GM19193 (cell line): ENCODE results near the gene THBS2.

ENCODE experiments used
- POLR2A ChIP-seq: IDR thresholded peaks from 4 replicates; pipeline ENCODE4 v1.6.1; 2011; ENCODE audit not compliant: insufficient read depth, insufficient read length; ENCODE audit errors: extremely low read depth

The THBS2 gene

DNA sequence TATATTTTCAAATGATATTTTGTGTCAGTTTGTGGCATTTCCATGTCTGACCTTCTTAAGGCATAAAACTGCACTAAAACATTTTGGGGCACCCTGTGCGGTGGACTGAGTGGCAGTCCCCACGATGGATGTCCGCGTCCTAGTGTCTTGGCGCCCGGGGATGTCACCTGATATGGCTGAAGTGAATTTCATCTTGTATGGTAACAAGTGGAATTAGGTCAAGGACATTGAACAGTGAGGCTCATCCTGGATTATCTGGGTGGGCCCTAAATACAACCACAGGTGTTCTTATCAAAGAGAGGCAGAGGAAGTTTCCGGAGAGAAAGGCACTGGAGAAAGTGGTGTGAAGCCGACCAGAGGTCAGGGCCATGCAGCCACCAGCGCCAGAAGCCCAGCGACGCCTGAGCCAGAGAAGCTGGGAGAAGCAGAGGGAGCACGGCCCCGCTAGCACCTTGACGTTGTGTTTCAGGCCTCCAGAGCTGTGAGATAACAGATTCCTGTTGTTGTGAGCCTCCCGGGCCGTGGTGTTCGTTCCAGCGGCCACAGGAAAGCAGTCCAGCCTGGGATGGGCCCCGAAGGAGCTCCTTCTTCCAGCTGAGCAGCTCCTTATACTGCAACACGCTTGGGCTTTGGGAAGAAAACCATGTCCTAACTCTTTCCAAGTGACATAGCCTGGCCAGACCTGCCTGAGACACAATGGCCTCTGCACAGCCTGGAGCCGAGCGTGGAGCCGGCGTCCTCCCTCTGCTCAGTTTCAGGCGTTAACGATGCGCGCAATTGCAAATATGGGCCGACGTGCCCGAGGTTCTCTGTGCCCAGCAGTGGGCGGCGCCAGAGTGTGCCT, 22.5 kb downstream of the THBS2 start:
- no peak for TF ChIP-seq POLR2A

DNA sequence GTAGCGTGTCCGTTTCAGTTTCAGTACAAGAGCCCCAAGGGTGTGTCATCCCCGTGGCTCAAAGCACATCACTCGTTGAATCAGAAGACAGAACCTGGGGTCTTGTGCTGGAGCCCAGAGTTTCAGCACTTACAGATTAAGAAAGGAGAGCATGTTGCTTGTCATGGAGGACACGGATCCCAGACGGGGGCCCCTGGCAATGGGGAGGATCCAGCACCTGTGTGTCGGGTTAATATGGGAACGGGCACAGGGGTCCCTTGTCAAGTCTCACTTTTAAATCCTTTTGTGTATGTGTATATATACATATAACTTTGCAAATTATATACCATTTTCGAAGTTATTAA, 23.4 kb downstream of the THBS2 start:
- no peak for TF ChIP-seq POLR2A

DNA sequence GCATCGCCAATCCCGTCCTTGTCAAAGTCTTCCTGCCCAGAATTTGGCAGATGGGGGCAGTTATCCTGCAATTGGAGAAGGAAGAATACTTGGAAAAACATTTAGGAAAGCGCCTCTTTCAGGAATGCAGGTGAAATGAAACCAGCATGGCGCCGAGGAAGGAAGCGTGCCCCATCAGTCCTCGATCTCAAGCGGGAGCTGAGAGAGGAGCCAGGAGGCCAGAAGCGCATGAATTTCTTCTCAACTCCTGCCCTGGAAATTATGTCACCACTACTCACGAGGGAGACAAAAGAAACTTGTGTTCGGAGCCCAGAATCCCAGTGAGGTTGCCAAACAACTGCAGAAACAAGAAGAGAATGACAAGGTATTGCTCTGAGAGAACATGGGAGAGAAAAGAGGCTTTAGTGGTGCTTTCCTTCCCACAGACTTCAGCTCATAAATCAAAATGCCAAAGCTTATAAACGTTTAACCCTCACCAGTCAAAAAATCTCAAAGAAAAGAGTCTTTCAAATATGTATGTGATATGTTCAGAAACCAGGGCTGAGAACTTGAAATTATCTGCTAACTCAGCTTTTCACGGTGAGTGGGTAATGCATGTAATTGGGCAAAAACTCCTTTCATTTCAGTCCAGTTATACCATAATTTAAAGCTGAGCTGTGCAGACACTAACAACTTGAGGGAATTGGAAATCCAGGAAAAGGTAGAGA, 23.9 kb downstream of the THBS2 start:
- TF ChIP-seq POLR2A, result no peak

DNA sequence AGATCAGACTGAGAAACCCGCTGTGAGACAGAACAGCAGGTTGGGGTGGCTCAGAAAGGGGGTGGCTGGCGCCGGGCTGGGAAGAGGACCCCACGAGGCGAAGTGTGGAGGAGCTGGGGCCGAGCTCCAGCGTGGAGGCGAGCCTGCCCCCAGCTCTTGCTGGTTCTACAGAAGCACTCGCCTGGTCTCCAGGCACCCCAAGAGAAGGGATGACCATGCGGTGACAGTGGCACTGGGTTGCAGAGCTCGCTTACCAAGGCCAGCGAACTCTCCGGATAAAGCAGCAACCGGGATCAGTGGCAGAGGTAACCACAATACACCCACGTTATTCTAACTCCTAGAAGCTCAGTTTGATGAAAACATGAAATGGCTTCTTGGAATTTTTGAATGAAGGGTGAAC, 26.5 kb downstream of the THBS2 start:
- no peak for TF ChIP-seq POLR2A

DNA sequence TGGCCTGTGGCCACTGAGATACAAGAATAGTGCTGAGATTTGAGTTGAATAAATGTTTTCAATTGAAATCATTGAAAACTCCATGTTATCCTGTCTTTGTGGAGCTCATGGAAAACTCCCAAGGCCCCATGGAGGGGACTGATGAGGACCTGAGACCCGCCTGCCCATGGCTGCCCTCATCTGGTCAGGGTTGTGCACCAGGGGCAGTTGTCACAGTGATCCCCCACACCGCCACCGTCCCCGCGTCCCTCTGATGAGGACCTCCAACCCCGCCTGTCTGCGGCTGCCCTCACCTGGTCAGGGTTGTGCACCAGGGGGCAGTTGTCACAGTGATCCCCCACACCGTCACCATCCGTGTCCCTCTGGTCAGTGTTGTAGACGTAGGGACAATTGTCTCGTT, 27.8 kb downstream of the THBS2 start:
- no peak for TF ChIP-seq POLR2A

DNA sequence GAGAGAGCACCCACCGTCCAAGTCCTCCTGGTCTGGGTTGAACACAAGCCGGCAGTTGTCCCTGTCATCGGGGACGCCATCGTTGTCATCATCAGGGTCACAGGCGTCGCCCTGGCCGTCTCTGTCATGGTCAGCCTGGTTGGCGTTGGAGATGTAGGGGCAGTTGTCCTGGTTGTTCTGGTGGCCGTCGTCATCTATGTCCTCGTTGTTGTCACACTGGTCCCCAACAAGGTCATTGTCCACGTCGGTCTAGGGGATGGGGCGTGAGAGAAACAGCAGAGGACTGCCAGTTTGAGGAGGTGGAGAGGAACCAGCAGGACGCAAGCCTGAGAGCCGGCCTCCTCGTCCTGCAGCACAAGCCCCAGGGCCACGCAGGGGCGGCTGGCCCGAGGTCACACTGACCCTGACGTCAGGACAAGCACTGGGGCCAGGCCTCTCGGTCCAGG, 28.5 kb downstream of the THBS2 start:
- no peak for TF ChIP-seq POLR2A

DNA sequence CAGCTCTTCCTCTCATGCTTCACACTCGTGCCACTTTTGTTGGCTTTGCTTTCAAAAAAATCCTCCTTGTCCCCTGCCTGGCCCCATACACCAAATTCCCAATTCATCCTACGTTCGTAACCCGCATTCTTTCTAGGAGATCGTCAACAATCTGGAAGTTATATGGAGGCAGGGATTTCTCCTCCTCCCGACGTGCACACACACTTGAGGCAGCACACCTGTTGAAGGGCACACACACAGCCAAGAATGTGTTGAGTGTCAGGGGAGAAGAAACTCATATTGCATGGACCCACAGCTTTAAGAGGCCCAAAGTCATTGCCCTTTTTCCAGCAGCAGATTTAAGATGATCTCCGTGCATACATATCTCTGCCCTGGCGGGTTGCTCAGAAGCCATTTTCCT, 28.9 kb downstream of the THBS2 start:
- TF ChIP-seq POLR2A, result no peak

DNA sequence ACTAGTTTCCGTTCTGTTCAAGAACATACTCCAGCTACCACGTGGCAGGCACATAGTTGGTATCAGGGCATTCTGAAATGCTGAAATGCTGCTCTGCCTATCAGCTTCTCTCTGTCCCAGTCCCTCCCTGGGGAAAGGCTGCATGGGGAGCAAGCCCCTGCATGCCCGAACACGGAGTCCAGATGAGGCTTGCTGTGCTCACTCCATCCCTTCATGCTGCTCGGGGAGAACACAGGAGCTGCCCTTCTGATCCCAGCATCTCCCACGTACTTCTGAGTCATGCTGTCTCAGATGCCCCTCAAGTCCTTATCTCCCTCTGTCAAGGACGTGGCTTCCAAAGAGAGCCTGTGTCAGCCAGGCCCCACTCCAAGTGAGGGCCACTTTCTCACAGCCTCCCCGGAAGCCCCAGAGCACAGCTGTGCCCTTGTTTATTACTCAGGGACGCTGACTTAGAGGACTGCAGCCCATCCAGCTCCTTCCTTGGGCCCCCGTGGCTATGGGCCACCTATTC, 29.4 kb downstream of the THBS2 start:
- no peak for TF ChIP-seq POLR2A

DNA sequence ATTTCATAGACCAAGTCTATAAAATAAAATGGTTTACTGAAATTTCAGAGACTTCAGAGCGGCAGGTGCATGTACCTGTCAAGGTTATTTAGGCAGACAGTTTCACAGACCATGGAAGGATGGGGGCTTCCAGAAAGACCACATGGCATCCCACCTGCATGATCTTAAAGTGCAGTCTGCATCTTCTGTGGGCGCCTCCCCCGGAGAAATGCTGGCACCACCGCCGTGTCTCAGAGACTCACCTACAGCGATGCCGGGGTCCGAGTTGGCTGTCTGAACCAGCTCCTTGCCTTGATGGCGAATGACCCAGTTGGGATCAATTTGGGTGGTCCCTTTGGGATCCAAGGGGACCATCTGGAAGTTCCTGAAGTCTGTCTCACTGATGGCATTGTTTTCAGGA, 30.6 kb downstream of the THBS2 start:
- no peak for TF ChIP-seq POLR2A

DNA sequence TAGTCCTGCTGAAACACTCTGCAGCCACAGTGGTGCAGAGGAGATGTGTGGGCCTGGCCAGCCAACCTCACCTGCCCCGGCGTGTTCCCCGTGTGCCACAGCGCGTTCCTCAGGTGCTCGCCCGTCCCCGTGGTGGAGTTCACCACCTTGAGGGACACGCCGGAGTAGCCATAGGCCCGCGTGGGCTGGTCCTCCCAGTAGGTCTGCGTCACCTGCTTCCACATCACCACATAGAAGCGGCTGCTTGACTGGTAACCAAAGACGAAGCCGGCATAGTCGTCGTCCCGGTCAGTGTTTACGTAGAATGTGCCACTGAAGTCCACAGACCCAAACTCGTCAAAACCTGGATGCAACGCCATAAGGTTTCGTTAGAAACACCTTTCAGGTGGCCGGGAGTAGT, 31.5 kb downstream of the THBS2 start:
- TF ChIP-seq POLR2A, result no peak

DNA sequence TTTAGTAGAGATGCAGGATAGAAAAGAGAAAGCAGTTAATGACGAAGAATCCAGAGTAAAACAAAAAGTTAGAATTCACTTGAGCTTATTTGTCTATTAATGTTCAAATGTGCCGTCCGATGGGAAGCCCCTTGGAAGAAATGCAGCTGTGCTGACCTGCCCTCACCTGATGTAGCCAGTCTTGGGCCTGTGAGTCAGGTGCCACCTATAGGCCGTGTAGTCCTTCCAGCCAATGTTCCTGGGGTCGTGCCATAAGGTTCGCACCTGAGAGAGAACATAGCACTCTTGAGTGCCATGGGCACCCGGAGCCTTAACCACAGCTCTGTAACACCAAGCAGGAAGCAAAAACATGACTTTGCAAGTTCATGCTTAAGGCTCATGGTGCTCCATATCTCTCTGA, 32.4 kb downstream of the THBS2 start:
- no peak for TF ChIP-seq POLR2A

DNA sequence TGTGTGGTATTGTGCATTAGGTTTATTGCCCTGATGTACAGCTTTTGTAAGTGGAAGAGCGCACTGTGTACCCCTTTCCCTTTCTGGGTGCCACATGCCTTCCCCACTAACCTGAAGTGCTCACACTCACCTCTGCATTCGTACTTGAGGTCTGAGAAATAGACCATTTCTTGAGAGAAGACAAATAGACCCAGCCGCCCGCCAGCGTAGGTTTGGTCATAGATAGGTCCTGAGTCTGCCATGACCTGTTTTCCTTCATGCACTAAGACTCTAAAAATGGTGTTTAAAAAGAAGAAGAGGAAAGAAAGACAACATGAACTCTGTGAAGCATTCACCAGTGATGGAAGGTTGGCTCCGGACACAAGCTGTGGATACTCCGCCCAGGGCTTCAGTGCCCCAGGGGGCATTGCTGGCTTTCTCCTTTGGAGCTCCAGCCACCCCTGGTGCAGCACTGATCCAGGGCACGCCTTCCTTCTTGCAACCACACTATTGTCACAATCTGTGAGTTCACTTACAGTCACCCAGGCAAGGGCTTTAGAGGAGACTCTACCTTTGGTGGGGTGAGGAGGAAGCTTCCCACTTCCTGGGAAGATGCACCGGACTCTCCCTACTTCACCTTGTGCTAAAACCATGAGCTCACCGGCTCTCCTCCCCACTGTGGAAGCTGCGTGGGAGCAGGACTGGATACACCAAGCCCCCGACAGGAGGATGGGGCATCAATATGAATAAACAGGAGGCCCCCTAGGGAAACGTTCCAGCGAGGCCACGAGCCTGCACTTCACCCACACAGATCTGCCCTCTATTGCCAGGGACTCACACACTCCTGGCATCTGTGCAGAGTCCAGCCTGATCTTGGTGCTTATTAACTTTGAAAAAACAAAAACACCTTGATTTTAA, 33.3 kb downstream of the THBS2 start:
- no peak for TF ChIP-seq POLR2A

DNA sequence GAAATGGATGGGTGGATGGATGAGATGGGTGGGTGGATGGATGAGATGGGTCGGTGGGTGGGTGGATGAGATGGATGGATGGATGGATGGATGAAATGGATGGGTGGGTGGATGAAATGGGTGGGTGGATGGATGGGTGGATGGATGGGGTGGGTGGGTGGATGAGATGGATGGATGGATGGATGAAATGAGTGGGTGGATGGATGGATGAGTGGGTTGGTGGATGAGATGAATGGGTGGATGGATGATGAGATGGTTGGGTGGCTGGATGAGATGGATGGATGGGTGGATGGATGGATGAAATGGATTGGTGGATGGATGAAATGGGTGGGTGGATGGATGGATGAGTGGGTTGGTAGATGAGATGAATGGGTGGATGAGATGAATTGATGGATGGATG, 35.7 kb downstream of the THBS2 start:
- no peak for TF ChIP-seq POLR2A

DNA sequence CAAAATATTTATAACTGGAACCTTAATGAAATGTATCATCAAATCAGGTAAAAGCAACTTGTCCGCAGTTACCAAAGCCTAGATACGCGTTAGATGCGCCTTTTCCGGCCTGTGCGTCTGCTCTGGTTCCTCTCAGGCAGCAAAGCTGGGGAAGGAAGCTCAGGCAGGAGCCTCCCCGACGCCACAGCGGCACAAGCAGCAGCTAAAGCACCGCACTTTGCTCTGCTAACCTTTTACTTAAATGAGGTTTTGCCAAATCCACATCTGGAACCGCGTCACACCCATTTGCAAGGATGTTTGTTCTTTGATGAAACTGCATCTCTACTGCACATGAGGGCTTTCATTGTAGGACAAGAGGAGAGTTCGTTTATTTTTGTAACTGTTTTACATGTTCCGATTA, 36.8 kb downstream of the THBS2 start:
- no peak for TF ChIP-seq POLR2A

DNA sequence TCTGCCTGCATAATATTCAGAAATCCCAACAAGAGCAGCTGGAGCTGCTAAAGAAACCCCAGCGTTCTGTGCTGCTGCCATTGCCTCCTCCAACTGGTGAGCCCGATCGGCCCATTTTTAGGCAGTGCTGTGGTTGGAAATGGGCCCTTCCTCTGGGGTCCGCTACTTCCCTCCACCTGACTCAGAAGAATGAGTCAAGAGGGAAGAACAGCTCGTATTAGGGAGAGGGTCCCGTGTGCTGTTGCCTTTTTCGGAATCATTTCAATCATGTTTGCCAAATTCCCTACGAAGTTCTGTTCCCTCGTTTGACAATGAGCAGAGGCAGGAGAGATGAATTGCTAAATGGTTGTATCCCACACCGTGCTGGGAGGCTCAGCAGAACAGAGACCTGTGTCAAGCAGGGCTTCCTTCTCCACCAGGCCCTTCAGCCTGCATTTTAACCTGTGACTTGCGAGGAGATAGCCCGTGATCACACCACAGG, 38.4 kb downstream of the THBS2 start:
- no peak for TF ChIP-seq POLR2A

DNA sequence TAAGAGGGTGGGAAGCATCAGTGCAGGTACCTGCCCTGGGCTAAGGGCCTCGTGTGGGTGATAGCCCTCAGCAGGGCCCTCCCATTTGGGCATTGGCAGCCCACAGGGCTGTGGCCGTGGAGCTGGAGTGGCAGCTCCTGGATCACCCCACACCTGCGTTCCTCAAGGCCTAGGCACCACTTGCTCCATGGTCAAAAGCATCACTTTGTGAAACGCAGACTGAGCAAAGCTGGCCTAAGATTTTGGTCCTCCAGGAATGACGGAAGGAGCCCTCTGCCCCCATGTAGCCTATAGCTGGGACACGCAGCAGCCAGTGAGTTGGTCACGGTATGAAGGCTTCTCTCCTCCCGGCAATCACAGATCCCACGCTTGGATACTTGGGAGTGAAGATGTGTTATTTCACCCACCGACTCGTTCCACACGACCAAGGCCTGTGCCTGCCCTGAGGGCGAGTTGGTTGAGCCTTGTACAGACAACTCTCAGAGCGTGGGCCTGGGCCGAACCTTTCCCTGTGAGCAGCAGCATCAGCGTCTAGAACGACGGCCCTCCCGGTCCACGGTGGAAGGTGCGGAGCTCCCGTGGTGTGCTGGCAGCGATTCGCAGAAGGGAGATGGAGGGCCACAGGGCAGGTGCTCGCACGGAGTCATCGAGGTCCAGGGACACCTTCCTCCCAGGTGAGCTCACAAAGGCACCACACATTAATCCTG, 39.7 kb downstream of the THBS2 start:
- no peak for TF ChIP-seq POLR2A
